Measurements from ENCODE around the gene RAP1B. TPM values are rescaled to one million over a fixed set of nuclear protein-coding genes. Genes with fewer than 3 reads are reported as not detected.

The RAP1B gene
- total RNA-seq, 1 donor from 2014 or later, result 198 TPM

DNA sequence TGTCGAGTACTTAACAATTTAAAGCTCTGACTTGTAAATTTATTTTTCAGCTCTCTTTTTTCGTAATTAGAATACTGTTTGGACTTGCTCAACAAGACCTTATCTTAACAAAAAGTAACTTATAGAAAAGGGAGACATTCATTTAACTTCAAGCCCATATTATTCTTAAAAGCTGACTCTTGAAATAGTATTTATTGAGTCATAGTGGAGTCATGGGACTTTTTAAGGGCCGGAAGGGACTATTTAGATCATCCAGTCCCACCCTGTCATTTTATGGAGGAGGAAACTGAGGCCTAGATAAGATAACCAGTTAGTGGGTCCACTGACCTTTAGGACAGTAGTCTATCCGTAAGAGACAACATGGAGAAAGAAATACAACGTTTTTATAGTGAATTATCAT is 1.5 kb downstream of the RAP1B start:
- DNase-seq, result peak; percentile 53

- DNase-seq, result peak; percentile 25
These were observed 2.0 kb downstream of the RAP1B start for GRCh38 chr12:68612697-68613096.

GRCh38 chr12:68613209-68613904 is 2.7 kb downstream of the RAP1B start:
- no peak for DNase-seq

DNA sequence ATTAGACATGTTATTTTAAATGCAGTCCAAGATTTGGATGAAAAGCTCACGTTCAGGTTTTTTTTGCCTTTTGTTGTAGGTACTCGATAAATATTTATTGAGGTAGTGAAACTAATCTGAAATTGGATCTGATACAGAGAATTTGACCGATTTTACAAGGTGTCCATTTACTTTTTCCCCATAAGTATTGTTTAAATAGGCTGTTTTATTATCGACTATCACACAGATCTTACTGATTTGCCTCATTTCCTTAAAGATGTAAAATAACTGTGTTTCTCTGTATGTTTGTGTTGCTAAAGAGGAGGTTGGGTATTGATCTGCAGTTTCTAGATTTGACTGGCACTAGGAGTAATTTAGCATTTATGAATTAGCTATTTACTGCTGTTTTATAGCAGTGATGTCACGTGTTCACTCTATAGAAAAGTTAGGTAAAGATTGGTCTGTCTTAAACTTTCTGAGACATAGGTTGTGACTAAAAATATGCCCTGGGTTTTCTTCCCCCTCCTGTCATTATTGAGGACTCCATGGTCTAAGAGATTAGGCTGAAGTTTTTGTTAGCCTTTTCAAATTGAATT is 3.5 kb downstream of the RAP1B start:
- no peak for DNase-seq

DNA sequence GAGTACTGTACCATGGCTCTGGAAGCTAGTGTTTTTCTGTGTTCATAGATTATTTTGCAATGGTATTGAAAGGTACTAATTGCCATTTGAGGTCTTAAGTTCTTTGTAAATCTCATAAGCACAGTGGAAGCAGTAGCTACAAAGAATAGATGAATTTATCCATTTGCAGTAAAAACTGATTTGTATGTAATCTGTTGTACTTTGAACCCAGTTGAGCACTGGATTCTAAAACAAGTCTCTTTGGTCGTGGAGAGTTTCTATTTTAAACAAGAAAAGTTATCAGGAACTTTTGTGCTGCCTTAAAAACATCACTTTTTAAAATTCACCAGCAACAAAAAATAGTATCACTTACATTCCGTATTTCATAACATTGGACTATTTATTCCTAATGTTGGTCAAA is 4.1 kb downstream of the RAP1B start:
- DNase-seq, result no peak

- no peak for DNase-seq
These were observed 6.6 kb downstream of the RAP1B start for GRCh38 chr12:68617160-68617926.

DNA sequence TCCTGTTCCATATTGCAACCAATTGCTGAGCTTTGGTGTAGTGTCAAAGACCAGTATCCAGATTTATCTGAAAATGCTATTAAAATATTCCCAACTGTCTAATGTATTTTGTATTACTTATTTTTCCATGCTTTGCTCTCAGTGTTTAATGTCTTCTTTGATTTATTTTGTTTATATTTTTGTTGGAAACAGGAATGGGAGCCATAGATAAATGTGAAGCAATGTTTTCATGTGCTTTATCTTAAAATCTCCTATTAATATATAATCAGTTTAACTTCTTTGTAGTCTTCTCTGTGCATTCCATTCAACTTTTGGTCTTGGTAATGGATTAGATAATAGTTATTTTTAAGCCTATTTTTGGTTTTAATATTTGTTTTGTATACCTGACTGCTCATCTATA is 8.8 kb downstream of the RAP1B start:
- DNase-seq, result no peak

GRCh38 chr12:68620519-68621471 is 10.1 kb downstream of the RAP1B start:
- DNase-seq, result no peak

- DNase-seq, result no peak
These were observed 10.9 kb downstream of the RAP1B start for GRCh38 chr12:68621472-68622081.

DNA sequence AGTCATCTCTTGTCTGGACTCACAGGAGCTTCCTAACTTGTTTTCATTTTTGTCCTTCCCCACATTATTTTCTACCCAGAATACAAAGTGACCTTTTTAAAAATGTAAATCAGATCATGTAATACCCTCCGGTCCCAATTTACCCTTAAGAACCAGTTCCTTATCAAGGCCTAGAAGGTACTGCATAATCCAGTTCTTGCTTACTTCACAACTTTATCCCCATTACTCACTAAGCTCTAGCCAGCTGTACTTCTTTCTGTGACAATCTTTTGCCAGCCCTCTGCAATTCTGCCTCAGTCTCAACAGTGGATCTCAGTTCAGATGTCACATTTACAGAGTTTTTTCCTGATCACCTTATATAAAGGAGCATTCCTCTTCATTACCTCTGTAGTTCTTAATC is 11.6 kb downstream of the RAP1B start:
- no peak for DNase-seq

DNA sequence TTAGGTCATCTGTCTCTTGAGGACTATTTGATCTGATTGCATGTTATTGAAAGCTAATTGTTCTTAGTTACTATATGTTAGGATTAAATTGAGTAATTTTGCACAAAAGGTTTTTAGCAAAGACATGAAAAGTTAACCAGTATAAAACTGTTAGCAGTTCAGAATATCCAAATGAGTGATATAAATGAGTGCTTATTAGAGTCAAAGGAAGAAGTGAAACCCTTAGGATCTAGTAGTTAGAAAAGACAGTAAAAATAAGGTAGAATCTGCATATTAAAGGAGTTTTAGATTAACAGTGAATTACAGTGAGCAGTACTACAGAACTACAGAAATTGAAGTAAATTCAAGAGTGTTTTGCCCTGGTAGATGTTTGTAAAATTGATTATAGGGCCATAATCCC is 12.4 kb downstream of the RAP1B start:
- no peak for DNase-seq

DNA sequence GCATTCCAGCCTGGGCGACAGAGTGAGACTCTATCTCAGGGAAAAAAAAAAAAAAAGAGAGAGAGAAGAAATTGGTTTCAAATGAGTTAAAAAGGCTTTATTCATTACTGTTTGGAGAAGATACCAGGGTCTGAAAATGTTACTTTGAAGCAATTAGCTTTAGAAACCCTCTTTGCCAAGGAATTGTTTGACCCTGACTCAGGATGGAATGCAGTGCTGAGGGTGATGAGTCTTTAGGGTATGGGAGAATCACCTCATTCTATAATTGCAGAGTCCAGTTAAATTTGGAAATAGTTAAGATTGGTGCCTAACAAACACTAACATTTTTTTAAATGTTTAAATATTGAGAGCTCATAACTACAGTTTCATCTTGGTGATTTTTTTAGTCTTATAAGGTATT is 13.3 kb downstream of the RAP1B start:
- DNase-seq, result no peak

DNA sequence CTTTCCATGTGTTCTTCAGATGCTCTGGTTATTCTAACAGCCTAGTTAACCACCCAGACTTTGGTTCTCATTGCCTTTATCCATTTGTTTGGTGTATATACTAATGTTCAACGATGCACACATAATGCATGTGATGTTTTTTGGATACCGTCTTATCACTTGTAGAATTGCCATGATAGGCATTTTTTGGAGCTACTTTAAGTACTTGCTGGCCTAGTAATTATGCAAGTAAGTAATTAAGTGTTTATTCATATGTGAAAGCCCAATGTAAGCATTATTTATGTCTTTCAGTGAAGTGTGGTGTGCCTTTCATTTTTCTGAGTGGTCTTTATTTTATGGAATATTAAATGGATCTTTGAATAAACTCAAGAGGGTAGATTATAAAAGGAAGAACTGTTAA is 14.2 kb downstream of the RAP1B start:
- DNase-seq, result no peak

GRCh38 chr12:68627673-68628319 is 17.1 kb downstream of the RAP1B start:
- no peak for DNase-seq

GRCh38 chr12:68628698-68629097 is 18.0 kb downstream of the RAP1B start:
- DNase-seq, result no peak

DNA sequence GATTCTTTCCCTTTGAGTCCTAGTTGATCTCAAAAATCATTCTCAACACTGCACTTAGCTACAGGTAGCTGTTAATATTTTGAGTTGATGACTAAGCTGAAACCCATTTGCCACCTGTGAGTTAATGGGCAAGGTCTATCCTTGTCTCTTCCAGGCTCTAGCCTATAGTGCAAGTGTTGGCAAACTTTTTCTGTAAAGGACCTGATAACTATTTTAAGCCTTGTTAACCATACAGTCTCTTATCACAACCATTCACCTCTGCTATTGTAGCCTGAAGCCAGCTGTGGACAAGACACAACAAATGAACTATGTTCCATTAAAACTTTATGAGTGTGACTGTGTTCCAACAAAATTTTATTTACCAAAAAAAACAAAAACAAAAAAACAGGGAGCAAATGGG is 19.4 kb downstream of the RAP1B start:
- no peak for DNase-seq

DNA sequence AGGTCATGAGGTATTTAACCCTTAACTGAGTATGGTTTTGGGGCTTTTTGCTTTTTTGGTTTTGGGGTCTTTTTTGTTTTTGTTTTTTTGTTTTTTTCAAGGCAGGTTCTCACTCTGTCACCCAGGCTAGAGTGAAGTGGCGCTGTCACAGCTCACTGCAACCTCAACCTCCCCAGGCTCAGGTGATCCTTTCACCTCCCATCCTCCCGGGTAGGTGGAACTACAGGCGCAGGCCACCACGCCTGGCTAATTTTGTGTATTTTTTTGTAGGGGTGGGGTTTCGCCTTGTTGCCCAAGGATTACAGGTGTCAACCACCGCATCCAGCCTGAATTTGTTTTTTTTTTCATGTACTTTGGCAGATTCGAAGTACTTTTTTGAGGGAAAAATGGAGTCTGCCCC is 19.9 kb downstream of the RAP1B start:
- DNase-seq, result no peak

- DNase-seq, result no peak
These were observed 20.5 kb downstream of the RAP1B start for GRCh38 chr12:68631227-68631626.

DNA sequence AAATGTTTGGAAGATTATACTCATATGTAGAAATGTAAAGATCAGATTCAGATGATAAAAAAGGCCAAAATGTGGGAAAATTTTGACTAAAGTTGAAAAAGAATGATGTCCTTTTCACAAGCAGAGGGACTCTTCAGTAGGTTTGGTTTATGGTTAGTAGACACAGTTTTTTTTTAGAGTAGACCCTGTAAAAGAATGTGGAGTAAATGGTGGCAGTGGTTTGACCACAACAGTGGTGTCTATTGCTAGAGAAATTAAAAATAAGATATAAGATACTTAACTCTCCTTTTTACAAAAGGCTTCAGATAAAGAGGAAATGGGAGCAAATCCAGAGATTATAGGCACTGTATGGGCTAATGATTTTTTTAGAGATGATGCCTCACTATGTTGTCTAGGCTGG is 21.8 kb downstream of the RAP1B start:
- no peak for DNase-seq

DNA sequence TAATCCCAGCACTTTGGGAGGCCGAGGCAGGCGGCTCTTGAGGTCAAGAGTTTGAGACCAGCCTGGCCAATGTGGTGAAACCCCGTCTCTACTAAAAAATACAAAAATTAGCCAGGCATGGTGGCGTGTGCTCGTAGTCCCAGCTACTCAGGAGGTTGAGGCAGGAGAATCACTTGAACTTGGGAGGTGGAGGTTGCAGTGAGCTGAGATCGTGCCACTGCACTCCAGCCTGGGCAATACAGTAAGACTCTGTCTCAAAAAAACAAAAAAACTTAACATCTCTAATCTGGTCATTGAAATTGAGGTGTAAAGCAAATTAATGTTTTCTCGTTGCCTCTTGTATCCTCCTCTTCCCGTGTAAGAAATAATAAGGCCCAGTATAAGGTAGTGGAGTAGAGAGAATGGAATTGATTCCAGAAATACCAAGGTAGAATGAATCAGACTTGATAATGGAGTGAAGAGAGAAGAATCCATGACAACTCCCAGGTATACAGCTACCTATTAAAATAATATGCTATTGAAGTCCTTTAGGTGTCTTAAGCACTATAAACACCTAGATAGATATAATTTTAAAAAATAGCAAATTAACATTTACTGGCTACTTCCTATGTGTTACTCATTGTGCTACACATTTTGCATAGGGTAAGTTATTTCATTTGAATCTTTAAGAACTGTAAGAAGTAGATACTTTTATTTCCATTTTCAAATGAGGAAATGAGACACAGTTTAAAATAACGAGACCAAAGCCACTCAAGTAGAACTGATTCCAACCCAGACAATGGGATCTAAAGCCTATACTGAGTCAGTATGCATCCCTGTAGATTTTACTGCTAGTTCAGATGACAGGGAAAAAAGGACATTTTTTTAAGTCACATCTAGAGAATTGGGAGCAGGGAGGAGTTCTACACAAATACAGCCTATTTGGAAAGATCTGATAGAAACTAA is 23.2 kb downstream of the RAP1B start:
- DNase-seq, result no peak

DNA sequence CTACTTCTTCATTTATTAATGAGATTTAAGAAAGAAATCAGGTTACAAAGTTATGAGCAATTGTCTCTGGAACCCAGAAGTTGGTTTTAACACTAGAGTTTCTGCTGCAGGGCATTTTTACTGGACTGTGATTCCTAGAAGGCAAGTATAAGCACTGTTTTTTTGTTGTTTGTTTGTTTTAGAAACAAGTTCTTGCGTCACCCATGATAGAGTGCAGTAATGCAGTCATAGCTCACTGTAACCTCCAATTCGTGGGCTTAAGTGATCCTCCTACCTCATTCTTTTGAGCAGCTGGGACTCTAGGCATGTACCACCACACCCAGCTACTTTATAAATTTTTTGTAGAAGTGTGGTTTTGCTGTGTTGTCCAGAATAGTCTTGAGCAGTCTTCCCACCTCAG is 25.6 kb downstream of the RAP1B start:
- DNase-seq, result no peak

All from dermis blood vessel endothelial cell (primary cell).